Measurements from ENCODE around the gene COL28A1.
"Not testable (repeated sequence)": the region's sequence is repeated elsewhere in the genome, so short reads cannot be mapped to it uniquely, and the experiment has no call there.

COL28A1 gene

DNA sequence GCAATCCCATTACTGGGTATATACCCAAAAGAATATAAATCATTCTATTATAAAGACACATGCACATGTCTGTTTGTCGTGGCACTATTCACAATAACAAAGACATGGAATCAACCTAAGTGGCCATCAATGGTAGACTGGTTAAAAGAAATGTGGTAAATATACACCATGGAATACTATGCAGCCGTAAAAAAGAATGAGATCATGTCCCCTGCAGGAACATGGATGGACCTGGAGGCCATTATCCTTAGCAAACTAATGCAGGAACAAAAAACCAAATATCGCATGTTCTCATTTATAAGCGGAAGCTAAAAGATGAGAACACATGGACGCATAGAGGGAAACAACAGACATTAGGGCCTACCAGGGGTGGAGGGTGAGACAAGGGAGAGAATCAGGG, 25.9 kb upstream of the COL28A1 start:
- not testable (repeated sequence) for DNase-seq (ENCODE audit: low read depth)

DNA sequence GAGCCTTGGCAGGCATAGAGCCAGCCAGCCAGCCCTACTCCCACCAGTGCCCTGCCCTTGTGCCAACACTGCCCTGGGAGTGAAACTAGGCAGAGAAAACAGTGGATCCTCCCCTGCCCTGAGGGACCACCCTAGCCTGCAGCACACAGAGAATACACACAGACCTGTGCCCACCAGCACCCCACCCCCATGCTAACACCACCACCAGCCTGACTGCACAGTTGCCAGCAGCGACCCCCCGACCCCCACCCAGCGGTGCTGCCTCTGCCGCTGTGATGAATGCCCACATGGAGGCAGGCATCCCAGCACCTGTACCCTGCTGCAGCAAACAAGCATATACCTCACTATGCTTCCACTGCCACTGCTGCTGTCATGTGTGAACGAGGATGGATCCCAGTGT, 21.6 kb upstream of the COL28A1 start:
- no peak for DNase-seq (ENCODE audit: low read depth)

DNA sequence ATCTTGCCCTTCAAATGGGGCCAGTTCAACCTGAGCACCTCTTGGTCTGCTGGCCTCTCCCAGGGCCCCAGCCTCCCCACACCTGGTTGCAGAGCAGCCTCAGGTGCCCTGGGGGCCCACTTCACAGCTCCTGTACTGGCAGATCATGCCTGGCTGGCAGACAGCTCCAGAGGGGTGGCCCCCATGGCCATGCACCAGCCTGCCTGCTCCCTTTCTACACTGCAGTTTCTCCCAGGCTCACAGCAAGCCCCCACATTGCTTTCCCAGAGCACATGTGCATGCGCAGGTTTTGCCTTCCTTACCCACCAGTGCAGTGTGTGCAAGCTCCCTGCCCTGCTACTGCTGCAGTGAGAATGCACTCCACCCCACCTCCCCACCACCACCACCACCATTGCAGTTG, 21.2 kb upstream of the COL28A1 start:
- DNase-seq (ENCODE audit: low read depth) = no peak

DNA sequence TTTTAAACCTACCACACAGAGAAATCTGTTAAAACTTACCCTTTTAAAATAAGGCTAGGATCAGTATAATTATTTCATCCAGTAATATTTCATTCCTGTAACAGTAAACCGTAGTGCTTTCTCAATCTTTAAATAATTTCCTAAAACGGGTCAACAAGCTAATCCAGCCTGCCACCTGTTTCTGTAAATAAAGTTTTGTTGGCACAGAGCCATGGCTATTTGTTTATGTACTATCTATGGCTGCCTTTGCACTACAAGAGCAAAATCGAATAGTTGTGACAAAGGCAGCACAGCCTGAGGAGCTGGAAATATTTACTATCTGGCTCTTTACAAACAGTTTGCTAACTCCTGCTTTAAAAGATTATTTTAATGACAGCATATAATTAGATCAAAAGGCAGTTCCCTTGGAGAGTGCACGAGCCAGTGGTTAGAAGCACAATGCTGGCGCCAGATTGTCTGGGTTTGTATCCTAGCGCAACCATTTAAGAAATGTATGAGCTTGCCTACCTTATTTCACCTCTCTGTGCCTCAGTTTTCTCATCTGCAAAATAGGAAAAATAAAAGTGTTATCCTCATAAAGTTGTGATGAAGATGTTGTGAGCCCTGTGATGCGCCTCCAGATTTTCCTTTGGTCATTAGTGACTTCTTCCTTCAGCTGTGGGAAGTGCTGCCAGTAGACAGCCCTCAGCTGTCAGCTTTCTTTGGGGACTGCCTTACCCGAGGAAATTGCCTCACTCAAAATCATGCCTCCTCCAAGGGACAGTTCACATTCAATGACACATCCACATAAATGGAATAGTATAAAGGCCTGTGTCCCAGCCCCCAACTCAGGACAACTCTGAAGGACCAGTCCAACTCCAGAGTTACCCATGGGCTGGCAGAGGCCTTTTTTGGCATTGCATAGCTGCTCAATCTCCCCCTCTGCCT, 19.2 kb upstream of the COL28A1 start:
- DNase-seq (ENCODE audit: low read depth) = no peak

DNA sequence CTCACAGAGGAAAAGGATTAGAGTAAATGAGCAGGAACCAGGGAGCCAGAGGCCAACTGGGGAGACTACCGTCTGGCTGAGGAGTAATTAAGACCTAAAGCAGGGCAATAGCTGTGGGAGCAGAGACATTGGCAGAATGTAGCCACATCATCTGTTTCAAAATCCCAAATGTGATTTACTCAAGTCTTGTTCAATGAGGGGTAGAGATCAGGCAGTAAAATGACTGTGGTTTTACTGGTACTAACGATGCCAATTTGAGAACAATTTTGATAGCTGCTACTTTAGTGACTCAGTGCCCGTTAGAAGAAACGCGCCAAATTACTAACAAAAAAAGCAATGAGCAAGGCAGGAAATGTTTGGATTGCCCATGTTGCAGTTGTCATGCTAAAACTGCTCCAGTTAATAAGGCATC, 18.4 kb upstream of the COL28A1 start:
- DNase-seq (ENCODE audit: low read depth) = no peak

DNA sequence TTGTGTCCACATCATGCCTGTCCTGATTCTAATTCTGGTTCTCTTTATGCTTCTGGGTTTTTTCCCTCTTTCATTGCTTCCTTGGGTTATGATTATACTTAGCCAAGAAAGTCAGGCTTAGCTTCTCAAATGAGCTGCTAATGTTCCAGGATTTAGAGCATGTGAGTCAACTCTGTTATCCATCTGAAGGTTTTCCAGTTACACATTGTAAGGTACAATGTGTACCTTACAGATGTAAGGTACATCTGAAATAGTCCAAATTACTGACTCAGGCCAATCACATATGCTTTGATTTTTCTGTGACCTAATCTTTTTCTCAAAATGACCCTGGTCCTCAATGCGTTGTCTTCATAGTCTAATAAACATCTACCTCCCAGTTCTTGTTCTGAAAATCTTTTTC, 17.7 kb upstream of the COL28A1 start:
- DNase-seq (ENCODE audit: low read depth) = no peak

DNA sequence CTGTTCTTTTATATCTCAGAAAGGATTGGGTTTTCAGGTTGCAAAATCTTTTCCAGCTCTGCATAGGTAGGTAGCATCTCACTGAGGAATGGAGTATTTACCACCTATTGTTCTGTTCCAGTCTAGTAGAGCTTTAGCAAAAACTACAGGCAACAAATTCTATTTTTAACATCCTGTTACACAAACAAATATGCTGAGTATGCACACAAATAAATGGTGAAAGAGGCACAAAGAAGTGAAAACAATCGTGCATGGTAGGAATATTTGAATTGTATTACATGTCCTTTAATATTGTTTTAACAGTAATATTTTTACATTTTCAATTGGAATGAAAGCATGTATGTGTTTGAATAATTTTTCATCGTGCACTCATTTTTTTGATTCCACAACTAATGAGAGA, 16.5 kb upstream of the COL28A1 start:
- no peak for DNase-seq (ENCODE audit: low read depth)

DNA sequence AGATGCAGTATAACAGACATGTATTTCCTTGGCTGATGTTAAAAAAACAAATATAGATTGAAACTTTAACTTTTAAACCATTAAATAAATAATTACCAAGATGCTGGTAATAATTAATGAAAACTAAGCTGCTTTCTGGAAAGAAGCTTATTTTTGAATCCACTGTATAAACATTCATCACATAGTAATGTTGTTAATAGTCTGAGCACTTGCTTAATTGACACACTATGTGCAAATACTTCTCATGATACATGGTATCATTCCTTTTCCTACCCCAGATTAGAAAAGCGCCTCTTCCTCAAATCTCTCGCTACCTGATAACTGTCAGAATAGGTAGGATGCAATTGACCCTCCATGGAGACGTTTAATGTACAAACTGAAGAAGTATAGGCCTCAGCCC, 15.0 kb upstream of the COL28A1 start:
- DNase-seq (ENCODE audit: low read depth) = no peak

DNA sequence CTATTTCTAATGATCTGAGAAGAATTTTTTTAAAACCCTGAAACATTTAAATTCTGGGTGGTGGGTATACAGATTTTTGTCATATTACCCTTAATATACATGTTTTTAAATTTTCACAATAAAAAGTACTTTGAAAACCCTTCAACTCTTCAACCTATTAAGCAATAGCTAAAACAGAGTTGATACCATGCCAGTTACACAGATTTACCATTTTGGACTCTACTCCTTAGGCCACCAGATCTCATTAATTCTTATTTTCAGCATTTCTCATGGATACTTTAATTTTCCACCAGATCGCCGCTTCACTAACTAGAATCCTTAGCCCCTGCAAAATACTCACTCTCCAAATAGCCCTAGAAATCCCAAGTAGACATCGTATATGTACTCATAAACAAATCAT, 12.7 kb upstream of the COL28A1 start:
- no peak for DNase-seq (ENCODE audit: low read depth)

DNA sequence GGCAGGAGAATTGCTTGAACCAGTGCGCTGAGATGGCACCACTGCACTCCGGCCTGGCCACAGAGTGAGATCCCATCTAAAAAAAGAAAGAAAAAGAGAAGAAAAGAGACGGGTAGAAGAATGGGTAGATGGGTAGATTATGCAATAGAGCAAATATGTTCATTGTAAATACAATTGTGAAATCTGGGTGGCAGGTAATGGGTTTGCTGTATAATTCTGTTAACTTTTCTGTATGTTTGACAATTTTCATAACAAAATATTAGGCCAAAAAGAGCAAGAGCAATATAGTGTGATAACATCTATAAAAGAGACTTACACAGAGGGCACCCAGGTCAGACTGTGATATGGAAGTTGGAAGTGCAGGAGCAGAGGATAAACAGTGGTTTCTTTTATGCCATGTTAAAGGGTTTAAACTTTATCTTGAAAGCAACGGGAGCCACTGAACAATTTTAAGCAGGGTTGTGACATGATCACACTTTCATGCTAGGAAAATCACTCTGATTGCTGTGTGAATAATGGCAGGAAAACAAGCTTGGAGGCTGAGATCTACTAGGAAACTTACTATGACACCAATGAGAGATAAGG, 6.7 kb upstream of the COL28A1 start:
- no peak for DNase-seq (ENCODE audit: low read depth)

DNA sequence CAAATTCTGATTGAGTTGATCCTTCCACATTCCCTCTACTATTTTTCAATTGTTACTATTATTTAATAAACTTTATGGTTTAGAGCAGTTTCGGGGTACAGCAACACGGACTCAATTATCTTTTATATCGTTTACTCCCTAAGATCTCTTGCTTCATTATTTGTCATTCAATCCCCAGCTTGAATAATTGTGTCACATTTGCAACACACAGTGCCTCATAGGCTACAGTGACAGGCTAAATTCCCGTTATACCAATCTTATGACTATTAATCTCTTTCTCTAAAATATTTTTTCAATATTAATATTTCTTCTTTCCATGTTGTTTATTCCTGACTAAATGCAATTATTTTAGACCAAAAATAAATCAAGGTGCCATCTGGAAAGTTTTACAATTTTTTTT, 4.0 kb upstream of the COL28A1 start:
- no peak for DNase-seq (ENCODE audit: low read depth)

DNA sequence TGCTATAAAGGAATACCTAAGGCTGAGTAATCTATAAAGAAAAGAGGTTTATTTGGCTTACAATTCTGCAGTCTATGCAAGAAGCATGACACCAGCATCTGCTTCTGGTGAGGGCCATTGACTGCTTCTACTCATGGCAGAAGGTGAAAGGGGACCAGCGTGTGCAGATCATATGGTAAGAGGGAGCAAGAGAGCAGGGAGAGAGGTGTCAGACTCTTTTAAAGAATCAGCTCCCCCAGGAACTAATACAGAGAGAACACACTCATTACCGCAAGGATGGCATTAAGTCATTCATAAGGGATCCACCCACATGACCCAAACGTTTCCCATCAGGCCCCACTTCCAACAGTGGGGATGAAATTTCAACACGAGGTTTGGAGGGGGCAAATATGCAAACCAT, 3.5 kb upstream of the COL28A1 start:
- DNase-seq (ENCODE audit: low read depth) = no peak

DNA sequence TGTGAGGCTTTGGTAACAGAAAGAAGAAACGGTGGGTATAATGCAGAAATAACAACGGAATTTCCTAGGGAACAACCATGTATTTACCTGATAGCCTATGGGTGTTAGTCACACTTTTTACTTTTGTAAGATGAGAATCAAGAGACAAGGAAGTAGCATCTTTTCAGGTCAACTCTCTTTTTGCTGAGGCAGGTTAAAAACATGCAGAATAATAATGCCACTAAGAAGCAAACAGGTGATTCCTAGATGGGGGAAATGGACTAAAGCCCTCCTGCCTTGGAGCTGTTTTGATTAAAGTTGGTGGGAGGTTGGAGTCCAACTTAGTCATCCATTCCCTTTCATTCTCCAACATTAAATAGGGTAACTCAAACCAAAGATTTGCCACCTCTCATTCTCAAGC, 2.0 kb upstream of the COL28A1 start:
- DNase-seq (ENCODE audit: low read depth) = no peak

DNA sequence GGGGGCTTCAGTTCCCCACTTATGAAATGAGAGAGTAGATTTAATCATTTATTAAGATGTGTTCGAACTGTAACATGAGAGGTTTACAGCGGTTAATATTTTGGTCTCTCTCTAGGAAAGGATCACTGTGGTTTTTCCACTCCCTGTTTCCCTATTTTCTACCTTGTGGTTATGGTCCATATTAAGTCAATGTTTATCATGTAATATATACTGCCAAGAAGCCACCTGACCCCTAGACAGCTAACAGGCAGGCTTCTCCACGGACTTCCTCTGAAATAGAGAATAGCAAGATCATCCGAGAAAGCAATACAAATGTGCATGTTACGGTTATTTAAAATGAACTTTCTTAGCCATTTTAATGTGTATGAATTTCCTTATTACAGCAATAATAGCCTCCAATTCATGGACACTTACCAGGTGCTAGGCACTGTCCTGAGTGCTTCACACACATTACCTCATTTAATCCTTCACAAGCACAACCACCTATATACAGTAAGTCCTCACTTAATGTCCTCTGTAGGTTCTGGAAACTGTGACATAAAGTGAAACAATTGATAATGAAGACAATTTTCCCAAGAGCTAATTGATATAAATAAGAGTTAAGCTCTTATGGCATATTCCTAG, 835 bp upstream of the COL28A1 start:
- DNase-seq (ENCODE audit: low read depth) = no peak

DNA sequence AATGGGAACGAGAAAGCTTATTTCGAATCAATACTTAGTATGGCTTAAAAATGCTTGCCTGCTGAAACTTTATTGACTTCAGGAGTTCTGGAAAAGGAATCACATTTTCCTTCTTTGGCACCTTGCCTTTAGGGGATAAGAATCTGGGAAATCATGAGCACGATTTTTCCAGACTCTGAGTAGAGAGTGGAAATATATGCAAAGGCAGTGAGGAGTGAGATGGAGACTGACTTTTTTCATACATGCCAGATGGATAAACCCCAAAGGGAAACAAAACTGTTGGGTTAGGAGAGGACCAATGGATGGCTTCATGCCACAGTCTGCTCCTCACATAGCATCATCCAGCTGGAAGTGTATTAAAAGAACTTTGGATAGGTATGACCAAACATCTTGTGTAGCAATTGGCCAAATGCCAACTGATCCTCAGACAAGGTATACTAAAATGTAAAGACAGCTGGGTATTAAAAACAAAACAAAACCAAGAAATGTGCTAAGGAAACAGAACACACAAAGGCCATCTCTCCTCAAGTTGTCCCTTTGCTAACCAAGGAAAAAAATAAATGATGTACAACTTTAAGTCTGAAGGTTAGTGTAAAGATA, 1.7 kb downstream of the COL28A1 start:
- DNase-seq (ENCODE audit: low read depth) = no peak

DNA sequence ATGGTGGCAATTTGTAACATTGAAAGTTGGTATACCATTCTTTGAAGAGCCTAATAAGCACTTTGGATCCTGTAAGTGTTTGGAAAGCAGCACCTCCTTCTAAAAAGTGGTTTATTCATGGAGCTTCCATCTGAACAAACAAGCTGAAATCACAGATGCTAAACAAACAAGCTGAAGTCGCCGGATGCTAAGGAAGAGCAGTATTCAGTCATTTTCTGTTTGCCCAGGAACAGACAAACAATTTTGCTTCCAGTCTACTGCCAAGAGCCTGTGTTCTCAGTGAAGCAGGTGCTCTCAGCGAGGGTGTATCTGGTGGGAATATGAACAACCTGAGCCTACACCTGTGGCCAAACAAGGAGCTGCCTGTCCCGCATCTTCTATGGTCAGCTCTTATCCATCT, 6.3 kb downstream of the COL28A1 start:
- no peak for DNase-seq (ENCODE audit: low read depth)

DNA sequence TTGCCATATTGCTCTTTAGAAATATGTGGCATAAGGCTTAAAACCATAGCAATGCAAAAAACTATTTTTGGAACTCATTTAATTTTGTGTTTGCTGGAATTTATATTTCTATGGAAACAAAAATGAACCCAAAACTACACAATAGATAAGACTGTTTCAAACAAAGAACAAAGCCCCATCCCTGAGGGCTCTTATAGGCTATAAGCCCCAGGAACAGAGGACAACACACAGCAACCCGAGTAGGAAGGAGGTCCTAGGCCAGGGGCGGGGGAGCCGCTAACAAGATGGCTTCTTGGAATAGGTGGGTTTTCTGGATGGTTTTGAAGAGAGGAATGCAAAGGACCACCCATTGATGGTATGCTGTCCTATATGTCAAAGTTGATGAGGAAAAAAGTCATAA, 8.6 kb downstream of the COL28A1 start:
- DNase-seq (ENCODE audit: low read depth) = no peak

DNA sequence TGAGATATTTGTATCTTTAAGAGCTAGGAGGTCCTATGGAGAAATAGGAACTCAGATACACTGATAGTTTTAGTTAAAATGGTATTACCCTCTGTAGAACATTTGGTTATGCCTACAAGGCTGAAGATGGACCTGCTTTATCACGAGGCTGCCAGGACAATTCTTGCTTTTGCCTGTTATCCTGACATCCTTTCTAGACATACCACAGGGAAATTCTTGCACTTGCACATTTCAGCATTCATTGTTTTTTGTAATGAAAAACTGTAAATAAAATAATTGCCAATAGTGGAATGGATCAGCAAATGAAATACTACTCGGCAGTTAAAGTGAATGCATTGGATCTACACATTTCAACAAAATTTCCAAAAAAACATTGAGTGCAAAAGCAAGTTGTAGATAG, 9.7 kb downstream of the COL28A1 start:
- DNase-seq (ENCODE audit: low read depth) = no peak

DNA sequence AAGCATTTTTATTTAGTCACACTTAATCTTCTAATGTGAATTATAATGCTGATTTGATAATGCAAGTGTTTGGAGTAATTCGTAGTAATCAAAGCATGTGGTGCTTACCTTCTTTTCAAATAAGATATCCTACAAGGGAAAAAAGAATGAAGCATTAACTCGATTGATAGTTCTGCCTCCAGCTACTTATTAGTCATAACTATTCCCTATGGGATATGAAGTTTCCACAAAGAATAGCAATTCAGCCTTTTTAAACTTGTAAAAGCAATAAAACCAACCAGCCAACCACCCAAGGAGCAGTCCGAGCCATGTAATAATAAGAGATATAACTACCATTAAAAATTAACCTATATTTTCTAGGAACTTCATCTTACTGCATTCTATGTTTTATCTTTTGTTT, 11.6 kb downstream of the COL28A1 start:
- no peak for DNase-seq (ENCODE audit: low read depth)

DNA sequence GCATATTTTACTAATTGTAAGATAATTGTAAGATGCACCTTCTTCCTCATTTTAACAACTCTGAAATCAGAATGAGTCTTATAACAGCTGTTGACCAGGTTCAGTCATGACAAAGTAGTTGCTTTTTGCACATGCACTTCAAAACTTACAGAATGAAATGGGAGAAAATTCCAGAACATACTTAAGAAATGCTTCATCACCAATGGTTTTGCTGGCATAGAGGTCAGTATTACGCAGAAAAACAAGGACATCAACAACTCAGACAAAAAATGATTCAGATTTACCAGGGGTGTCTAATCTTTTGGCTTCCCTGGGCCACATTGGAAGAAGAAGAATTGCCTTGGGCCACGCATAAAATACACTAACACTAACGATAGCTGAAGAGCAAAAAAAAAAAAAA, 13.3 kb downstream of the COL28A1 start:
- no peak for DNase-seq (ENCODE audit: low read depth)

DNA sequence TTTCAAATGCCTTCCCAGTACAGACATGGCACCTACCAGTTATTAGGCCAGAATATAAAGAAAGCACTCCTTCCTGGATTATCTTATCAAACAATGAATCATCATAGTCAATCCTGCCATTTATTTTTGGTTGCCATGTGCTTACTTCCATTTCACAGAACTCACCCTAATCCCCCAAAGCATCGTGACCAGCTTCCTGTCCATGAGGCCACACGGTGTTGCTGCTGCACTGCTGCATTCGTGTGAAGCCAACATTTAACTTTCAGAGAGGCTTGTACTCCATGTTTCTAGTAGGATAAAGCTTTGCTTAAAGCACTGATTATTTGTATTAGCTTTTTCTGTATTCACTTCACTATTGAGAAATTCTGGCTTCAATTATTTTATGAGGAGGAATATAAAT, 14.4 kb downstream of the COL28A1 start:
- no peak for DNase-seq (ENCODE audit: low read depth)

DNA sequence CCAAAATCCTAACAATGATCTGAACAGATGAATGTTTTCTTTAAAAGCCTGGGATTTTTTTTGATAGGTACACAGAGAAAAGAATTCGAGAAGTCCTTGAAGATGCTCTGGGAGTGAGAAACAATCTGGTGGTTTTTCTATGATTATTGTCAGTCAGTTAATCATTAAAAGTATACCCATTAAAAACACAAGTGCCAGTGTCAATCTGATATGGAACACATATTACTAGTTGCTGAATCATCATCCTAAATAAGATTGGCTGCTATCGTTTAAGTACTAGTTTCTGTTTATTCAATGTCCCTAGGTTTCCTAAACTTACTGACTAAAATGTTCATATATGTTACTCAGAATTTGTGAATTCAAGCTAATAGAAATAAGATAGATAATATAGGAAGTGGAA, 16.1 kb downstream of the COL28A1 start:
- DNase-seq (ENCODE audit: low read depth) = no peak

DNA sequence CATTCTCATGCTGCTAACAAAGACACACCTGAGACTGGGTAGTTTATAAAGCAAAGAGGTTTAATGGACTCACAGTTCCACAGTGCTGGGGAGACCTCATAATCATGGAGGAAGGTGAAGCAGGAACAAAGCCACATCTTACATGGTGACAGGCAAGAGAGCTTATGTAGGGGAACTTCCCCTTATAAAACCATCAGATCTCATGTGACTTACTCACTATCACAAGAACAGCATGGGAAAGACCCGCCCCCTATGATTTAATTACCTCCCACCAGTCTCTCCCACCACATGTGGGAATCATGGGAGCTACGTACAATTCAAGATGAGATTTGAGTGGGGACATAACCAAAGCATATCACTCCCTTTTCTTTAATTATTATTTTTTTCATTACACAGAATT, 16.6 kb downstream of the COL28A1 start:
- no peak for DNase-seq (ENCODE audit: low read depth)
